OCI-LY1 (cell line): Measurements from ENCODE around the gene BRD7.
A peak's percentile ranks its signal among the peaks of the same experiment; 100 is the strongest.

ENCODE experiments used
- H2AFZ ChIP-seq: fragments of 200-600 bp; sonication (generic), shearing (Covaris generic); 2 replicates; pipeline ENCODE4 v1.6.0; 2014; ENCODE audit warnings: antibody characterized with exemption, mild to moderate bottlenecking, low read length
- H3F3A ChIP-seq: fragments of 200-600 bp; sonication (generic), shearing (Covaris generic); 2 replicates; pipeline ENCODE4 v1.6.0; 2014; ENCODE audit warnings: mild to moderate bottlenecking, antibody characterized with exemption, low read length, moderate library complexity; ENCODE audit not compliant: insufficient read depth
- H3K27ac ChIP-seq: fragments of 200-600 bp; sonication (generic); 2 replicates; pipeline ENCODE4 v1.5.1; 2014; ENCODE audit warnings: low read length, mixed run types, mild to moderate bottlenecking, low read depth; ENCODE audit not compliant: poor library complexity, severe bottlenecking
- H3K27me3 ChIP-seq: fragments of 200-600 bp; sonication (generic); 2 replicates; pipeline ENCODE4 v1.6.0; 2014; ENCODE audit warnings: antibody characterized with exemption, mild to moderate bottlenecking, low read length, moderate library complexity; ENCODE audit not compliant: insufficient read depth
- H3K36me3 ChIP-seq: fragments of 200-600 bp; sonication (generic); 2 replicates; pipeline ENCODE4 v1.6.1; 2014; ENCODE audit warnings: mild to moderate bottlenecking, antibody characterized with exemption, low read length, moderate library complexity, mixed read lengths; ENCODE audit not compliant: insufficient read depth
- H3K4me1 ChIP-seq: fragments of 200-600 bp; sonication (generic); 2 replicates; pipeline ENCODE4 v1.5.1; 2014; ENCODE audit warnings: mild to moderate bottlenecking, low read length, moderate library complexity; ENCODE audit not compliant: insufficient read depth, severe bottlenecking
- H3K4me2 ChIP-seq: fragments of 200-600 bp; sonication (generic), shearing (Covaris generic); 2 replicates; pipeline ENCODE4 v1.6.1; 2014; ENCODE audit warnings: low read length
- H3K4me3 ChIP-seq: fragments of 200-600 bp; sonication (generic); 2 replicates; pipeline ENCODE4 v1.5.1; 2014; ENCODE audit warnings: low read length, low read depth, mild to moderate bottlenecking, mixed read lengths; ENCODE audit not compliant: poor library complexity, severe bottlenecking
- H3K79me2 ChIP-seq: fragments of 200-600 bp; shearing (Covaris generic); 2 replicates; pipeline ENCODE4 v1.6.1; 2016; ENCODE audit warnings: mixed run types, low read length, mixed read lengths; ENCODE audit not compliant: insufficient read depth
- H3K9ac ChIP-seq: fragments of 200-600 bp; sonication (generic), shearing (Covaris generic); 2 replicates; pipeline ENCODE4 v1.6.1; 2014; ENCODE audit warnings: mild to moderate bottlenecking, low read length, mixed read lengths
- H3K9me2 ChIP-seq: fragments of 200-600 bp; sonication (generic), shearing (Covaris generic); 2 replicates; pipeline ENCODE4 v1.6.1; 2014; ENCODE audit warnings: low read depth, mild to moderate bottlenecking, low read length, mixed read lengths
- H3K9me3 ChIP-seq: fragments of 200-600 bp; shearing (Covaris generic); 2 replicates; pipeline ENCODE4 v1.6.1; 2014; ENCODE audit warnings: low read length, mixed read lengths
- H4K20me1 ChIP-seq: fragments of 200-600 bp; sonication (generic), shearing (Covaris generic); 2 replicates; pipeline ENCODE4 v1.6.0; 2016; ENCODE audit warnings: mild to moderate bottlenecking, low read length; ENCODE audit not compliant: insufficient read depth
- EZH2 ChIP-seq: fragments of 200-600 bp; sonication (generic), shearing (Covaris generic); IDR thresholded peaks from 2 replicates; pipeline ENCODE4 v1.8.0; 2017; ENCODE audit warnings: borderline replicate concordance, mixed run types, mild to moderate bottlenecking, antibody characterized with exemption, low read length, moderate library complexity, mixed read lengths
- TF ChIP-seq, protein P1 (sequence below): fragments of 200-600 bp; sonication (generic), shearing (Covaris generic); IDR thresholded peaks from 2 replicates; pipeline ENCODE4 v1.5.1; 2017; ENCODE audit warnings: mild to moderate bottlenecking, antibody characterized with exemption, low read length, moderate library complexity, mixed read lengths

The BRD7 gene

DNA sequence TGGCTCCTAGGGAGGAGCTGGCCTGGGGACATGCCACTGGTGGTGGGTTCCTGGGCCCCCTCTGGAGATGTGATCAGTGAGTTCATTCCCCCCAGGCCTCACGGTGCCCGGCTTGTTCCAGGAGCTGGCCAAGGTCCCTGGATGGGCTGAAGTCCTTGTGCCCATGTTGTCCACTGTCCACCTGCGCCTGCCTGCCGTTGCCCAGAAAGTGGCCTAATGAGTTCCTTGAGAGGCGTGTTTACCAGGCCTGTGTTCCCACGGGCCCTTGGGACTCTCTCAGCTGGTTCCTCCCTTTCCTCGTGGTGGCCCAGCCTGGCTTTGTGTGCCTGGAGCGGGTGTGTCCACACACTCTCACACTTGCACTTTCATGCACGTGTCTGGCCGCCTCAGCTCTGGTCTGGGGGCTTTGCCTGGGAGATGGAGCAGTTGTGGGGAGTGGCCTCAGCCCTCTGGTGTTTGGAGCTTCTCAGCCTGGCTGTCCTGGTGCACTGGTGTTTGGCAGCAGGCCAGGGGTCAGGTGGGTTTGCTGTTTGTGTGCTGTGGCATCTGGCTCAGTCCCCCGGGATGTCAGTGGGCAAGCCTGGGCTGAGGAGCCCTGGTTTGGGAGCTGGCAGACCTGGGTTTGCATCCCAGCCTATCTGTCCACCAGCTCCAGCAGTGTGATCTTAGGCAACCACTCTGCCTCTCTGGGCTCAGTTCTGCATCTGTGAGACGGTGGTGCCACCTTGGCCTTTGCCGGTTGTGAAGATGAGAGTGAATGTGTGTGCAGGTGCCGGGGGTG is 84.5 kb downstream of the BRD7 start:
- Histone ChIP-seq H3K9ac (peak overlapping the region; percentile 17; the same call in 1 of the 2 replicates), H3K27me3 (no peaks in the 10 kb centered on the region), H3K9me3 (no peaks in the 10 kb centered on the region), H3K79me2 (peaks cover 9% of the 10 kb centered on the region), H2AFZ (no peak overlapping the region), H3K4me1 (peaks cover 43% of the 10 kb centered on the region), H3K9me2 (no peaks in the 10 kb centered on the region), H3K36me3 (peaks cover 19% of the 10 kb centered on the region), H3K4me2 (peak overlapping the region; percentile 59), H3K4me3 (peak overlapping the region; percentile 13), H3K27ac (peak overlapping the region; percentile 85), H3F3A (no peaks in the 10 kb centered on the region), H4K20me1 (no peaks in the 10 kb centered on the region)
- TF ChIP-seq, protein P1, sequence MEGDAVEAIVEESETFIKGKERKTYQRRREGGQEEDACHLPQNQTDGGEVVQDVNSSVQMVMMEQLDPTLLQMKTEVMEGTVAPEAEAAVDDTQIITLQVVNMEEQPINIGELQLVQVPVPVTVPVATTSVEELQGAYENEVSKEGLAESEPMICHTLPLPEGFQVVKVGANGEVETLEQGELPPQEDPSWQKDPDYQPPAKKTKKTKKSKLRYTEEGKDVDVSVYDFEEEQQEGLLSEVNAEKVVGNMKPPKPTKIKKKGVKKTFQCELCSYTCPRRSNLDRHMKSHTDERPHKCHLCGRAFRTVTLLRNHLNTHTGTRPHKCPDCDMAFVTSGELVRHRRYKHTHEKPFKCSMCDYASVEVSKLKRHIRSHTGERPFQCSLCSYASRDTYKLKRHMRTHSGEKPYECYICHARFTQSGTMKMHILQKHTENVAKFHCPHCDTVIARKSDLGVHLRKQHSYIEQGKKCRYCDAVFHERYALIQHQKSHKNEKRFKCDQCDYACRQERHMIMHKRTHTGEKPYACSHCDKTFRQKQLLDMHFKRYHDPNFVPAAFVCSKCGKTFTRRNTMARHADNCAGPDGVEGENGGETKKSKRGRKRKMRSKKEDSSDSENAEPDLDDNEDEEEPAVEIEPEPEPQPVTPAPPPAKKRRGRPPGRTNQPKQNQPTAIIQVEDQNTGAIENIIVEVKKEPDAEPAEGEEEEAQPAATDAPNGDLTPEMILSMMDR, result no peak
- no peak for TF ChIP-seq EZH2

GRCh38 chr16:50282955-50283631 is 85.7 kb downstream of the BRD7 start:
- Histone ChIP-seq H3K27me3 (no peaks in the 10 kb centered on the region), H3K4me1 (peaks cover 43% of the 10 kb centered on the region), H3K36me3 (peaks cover 18% of the 10 kb centered on the region), H3F3A (no peaks in the 10 kb centered on the region), H3K4me2 (peak overlapping the region; percentile 59; the same call in 1 of the 2 replicates), H3K27ac (peak overlapping the region; percentile 85), H3K9me3 (no peaks in the 10 kb centered on the region), H3K9me2 (no peaks in the 10 kb centered on the region), H2AFZ (no peak overlapping the region), H4K20me1 (no peaks in the 10 kb centered on the region), H3K4me3 (no peak overlapping the region), H3K9ac (peak overlapping the region; percentile 17; the same call in 1 of the 2 replicates), H3K79me2 (peaks cover 9% of the 10 kb centered on the region)
- TF ChIP-seq EZH2, result no peak
- TF ChIP-seq, protein P1, result no peak

- peaks cover 43% of the 10 kb centered on the region for H3K4me1 ChIP-seq
- H2AFZ ChIP-seq, result no peak overlapping the region
- peak overlapping the region; percentile 24 for H3K4me3 ChIP-seq
- peak overlapping the region; percentile 85 for H3K27ac ChIP-seq
- H3K27me3 ChIP-seq, result no peaks in the 10 kb centered on the region
- H3K79me2 ChIP-seq, result peaks cover 11% of the 10 kb centered on the region
- no peaks in the 10 kb centered on the region for H4K20me1 ChIP-seq
- H3K9me3 ChIP-seq, result no peaks in the 10 kb centered on the region
- peak overlapping the region; percentile 47; the same call in 1 of the 2 replicates for H3K9ac ChIP-seq
- no peak for TF ChIP-seq EZH2
- TF ChIP-seq, protein P1, result no peak
- H3K4me2 ChIP-seq, result peak overlapping the region; percentile 60
- no peaks in the 10 kb centered on the region for H3F3A ChIP-seq
- peaks cover 11% of the 10 kb centered on the region for H3K36me3 ChIP-seq
- no peaks in the 10 kb centered on the region for H3K9me2 ChIP-seq
Measured at GRCh38 chr16:50282010-50282538, 86.7 kb downstream of the BRD7 start.
